Upper lobe of right lung (tissue), 1 donor: ENCODE measurements around the gene INO80B. TPM values are rescaled to one million over a fixed set of nuclear protein-coding genes. Genes with fewer than 3 reads are reported as not detected.
A peak's percentile ranks its signal among the peaks of the same experiment; 100 is the strongest.
"Not testable (repeated sequence)": the region's sequence is repeated elsewhere in the genome, so short reads cannot be mapped to it uniquely, and the experiment has no call there.

Experiments used
- ATAC-seq: fragments of 200-7000 bp; cut with Tn5 transposase; one replicate; pipeline ENCODE4 v1.9.1; 2020; ENCODE audit warnings: mild to moderate bottlenecking, moderate library complexity
- DNase-seq: peaks from one replicate; pipeline ENCODE4 v3.0.0-alpha.2; 2020
- H3K27ac ChIP-seq: fragments of 200-600 bp; one replicate; pipeline ENCODE4 v1.8.0; 2022
- H3K27me3 ChIP-seq: fragments of 200-600 bp; one replicate; pipeline ENCODE4 v1.8.0; 2022; ENCODE audit warnings: mild to moderate bottlenecking
- H3K36me3 ChIP-seq: fragments of 200-600 bp; one replicate; pipeline ENCODE4 v1.8.0; 2022
- H3K4me1 ChIP-seq: fragments of 200-600 bp; one replicate; pipeline ENCODE4 v1.8.0; 2022
- H3K4me3 ChIP-seq: fragments of 200-600 bp; one replicate; pipeline ENCODE4 v1.8.0; 2022; ENCODE audit warnings: mild to moderate bottlenecking
- H3K9me3 ChIP-seq: fragments of 200-600 bp; one replicate; pipeline ENCODE4 v1.8.0; 2022
- CTCF ChIP-seq: fragments of 200-600 bp; IDR thresholded peaks from one replicate; pipeline ENCODE4 v1.8.0; 2022; ENCODE audit warnings: antibody characterized with exemption
- intact Hi-C: fragments of 100-400 bp; cut with DNase I; formaldehyde crosslinking; loops from one replicate; pipeline ENCODE4 v1.11.0; 2022
- total RNA-seq: library from RNA; stranded (reverse); fragmentation: NEBNext Ultra II Directional; extraction: Animal tissue kit (Norgen Biotek cat#: 25700); gene quantifications from one replicate; pipeline ENCODE4 v1.2.1, GENCODE V29; 2021
- donor health status: DM: no; HTN: yes; CAD: no; lungs with severe emphysema.

Gene INO80B
- total RNA-seq, 1 donor from 2014 or later, result 30.2 TPM

GRCh38 chr2:74441170-74441689, 13.7 kb upstream of the INO80B start:
- no peak for DNase-seq
- ATAC-seq, result peak; percentile 34
- intact Hi-C loops, result no loop called here

GRCh38 chr2:74441690-74442482, 13.0 kb upstream of the INO80B start, which contains the start of gene RTKN:
RTKN (minus strand) TSS chr2:74441937; CDS start chr2:74441816, 121 bp downstream.
- peak; percentile 89 for DNase-seq
- no peaks in the 10 kb centered on the region for H3K9me3 ChIP-seq
- H3K4me1 ChIP-seq, result peaks cover 26% of the 10 kb centered on the region
- ATAC-seq, result peak; percentile 79
- intact Hi-C loops, result no loop called here
- peak within 1 kb of the TSS; percentile 62 for H3K4me3 ChIP-seq
- peak within 1 kb of the TSS; percentile 84 for H3K27ac ChIP-seq
- peaks cover 13% of the 10 kb centered on the region for H3K27me3 ChIP-seq
- TF ChIP-seq CTCF, result no peak
- no peaks in the 10 kb centered on the region for H3K36me3 ChIP-seq

More at GRCh38 chr2:74441170-74441689, 13.7 kb upstream of the INO80B start:
- Histone ChIP-seq H3K27me3 (peaks cover 13% of the 10 kb centered on the region), H3K4me1 (peaks cover 26% of the 10 kb centered on the region), H3K4me3 (peak overlapping the region; percentile 62), H3K9me3 (no peaks in the 10 kb centered on the region), H3K27ac (peak overlapping the region; percentile 84), H3K36me3 (no peaks in the 10 kb centered on the region)
- TF ChIP-seq CTCF, result no peak

- H3K27me3 ChIP-seq, result peaks cover 13% of the 10 kb centered on the region
- H3K9me3 ChIP-seq, H3K36me3 ChIP-seq, intact Hi-C loops, ATAC-seq: not testable (repeated sequence)
- DNase-seq, result peak; percentile 44
- H3K4me1 ChIP-seq, result peaks cover 26% of the 10 kb centered on the region
- H3K4me3 ChIP-seq, result peak overlapping the region; percentile 62
- peak overlapping the region; percentile 84 for H3K27ac ChIP-seq
These were observed 12.2 kb upstream of the INO80B start for GRCh38 chr2:74442483-74443297.

- intact Hi-C loops, result no loop called here
- TF ChIP-seq CTCF, result no peak
- Histone ChIP-seq H3K4me3 (no peak overlapping the region), H3K9me3 (no peaks in the 10 kb centered on the region), H3K36me3 (no peaks in the 10 kb centered on the region), H3K27ac (no peak overlapping the region), H3K27me3 (peaks cover 13% of the 10 kb centered on the region), H3K4me1 (peaks cover 16% of the 10 kb centered on the region)
- ATAC-seq (no peak), DNase-seq (no peak)
These were observed 10.2 kb upstream of the INO80B start for GRCh38 chr2:74444498-74445318.

- Histone ChIP-seq H3K36me3 (no peaks in the 10 kb centered on the region), H3K27me3 (peaks cover 2% of the 10 kb centered on the region), H3K4me3 (no peak overlapping the region), H3K4me1 (no peaks in the 10 kb centered on the region), H3K9me3 (no peaks in the 10 kb centered on the region), H3K27ac (no peak overlapping the region)
- intact Hi-C loops, result no loop called here
- ATAC-seq, result no peak
- no peak for DNase-seq
- no peak for TF ChIP-seq CTCF
These were observed 7.5 kb upstream of the INO80B start for GRCh38 chr2:74447230-74447999.
